GM19043 (cell line): ENCODE results near the gene SCGB1C1.

ENCODE experiments used
- ATAC-seq: cut with Tn5 transposase; IDR thresholded peaks from one replicate; pipeline ENCODE4 v1.9.1; 2021; ENCODE audit warnings: low read depth; ENCODE audit not compliant: unreplicated experiment

SCGB1C1 gene

GRCh38 chr11:204587-205109 is 11.8 kb downstream of the SCGB1C1 start:
- no peak for ATAC-seq

- ATAC-seq: no peak
Measured at GRCh38 chr11:205221-206001, 12.5 kb downstream of the SCGB1C1 start.

GRCh38 chr11:206002-206384 is 13.1 kb downstream of the SCGB1C1 start:
- no peak for ATAC-seq

- ATAC-seq: no peak
Measured at GRCh38 chr11:206526-207207, 13.8 kb downstream of the SCGB1C1 start.

- ATAC-seq: peak; percentile 73
Measured at GRCh38 chr11:207208-207862, 14.5 kb downstream of the SCGB1C1 start, which contains the start of the genes BET1L and RIC8A. TSS of gene BET1L (minus strand) at chr11:207399. CDS start at chr11:207321, 78 bp downstream. TSS of gene RIC8A (plus strand) at chr11:207708. CDS start at chr11:208855, 1,147 bp downstream.

GRCh38 chr11:207863-208180 is 14.9 kb downstream of the SCGB1C1 start:
- ATAC-seq: peak; percentile 5

GRCh38 chr11:208181-208916 is 15.5 kb downstream of the SCGB1C1 start:
- ATAC-seq: no peak

GRCh38 chr11:208917-209260 is 16.0 kb downstream of the SCGB1C1 start:
- ATAC-seq: no peak

- ATAC-seq: no peak
Measured at GRCh38 chr11:209275-210121, 16.6 kb downstream of the SCGB1C1 start.

- ATAC-seq: no peak
Measured at GRCh38 chr11:210122-210802, 17.4 kb downstream of the SCGB1C1 start.

- no peak for ATAC-seq
Measured at GRCh38 chr11:210803-211180, 17.9 kb downstream of the SCGB1C1 start.

- no peak for ATAC-seq
Measured at GRCh38 chr11:211295-211694, 18.4 kb downstream of the SCGB1C1 start.

- no peak for ATAC-seq
Measured at GRCh38 chr11:211741-212140, 18.9 kb downstream of the SCGB1C1 start.

GRCh38 chr11:212150-213100 is 19.5 kb downstream of the SCGB1C1 start:
- no peak for ATAC-seq

- ATAC-seq: no peak
Measured at GRCh38 chr11:213111-213510, 20.2 kb downstream of the SCGB1C1 start.

- ATAC-seq: no peak
Measured at GRCh38 chr11:214083-214482, 21.2 kb downstream of the SCGB1C1 start.

- no peak for ATAC-seq
Measured at GRCh38 chr11:215581-216037, 22.7 kb downstream of the SCGB1C1 start.
